ENCODE data around the gene CPZ.

DNA sequence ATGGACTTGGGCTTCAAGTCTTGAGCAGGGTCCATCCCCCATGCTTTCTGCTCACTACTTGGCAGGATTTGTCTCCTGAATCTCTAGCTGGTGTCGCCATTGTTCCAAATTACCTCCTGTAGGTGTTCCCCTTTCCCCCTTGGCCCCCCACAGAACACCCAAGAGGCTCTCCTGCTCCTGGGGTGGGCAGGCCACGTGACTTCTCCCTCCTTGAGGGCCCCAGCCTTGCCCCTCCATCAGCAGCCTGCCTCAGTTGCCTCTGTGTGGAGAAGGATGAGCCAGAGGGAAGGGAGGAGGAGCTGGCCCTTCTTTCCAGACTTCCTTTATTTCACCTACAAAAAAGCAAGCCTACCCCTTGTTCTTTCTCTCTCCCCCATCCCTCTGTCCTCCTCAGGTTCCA, 10.5 kb upstream of the CPZ start:
- TF ChIP-seq, protein P1, sequence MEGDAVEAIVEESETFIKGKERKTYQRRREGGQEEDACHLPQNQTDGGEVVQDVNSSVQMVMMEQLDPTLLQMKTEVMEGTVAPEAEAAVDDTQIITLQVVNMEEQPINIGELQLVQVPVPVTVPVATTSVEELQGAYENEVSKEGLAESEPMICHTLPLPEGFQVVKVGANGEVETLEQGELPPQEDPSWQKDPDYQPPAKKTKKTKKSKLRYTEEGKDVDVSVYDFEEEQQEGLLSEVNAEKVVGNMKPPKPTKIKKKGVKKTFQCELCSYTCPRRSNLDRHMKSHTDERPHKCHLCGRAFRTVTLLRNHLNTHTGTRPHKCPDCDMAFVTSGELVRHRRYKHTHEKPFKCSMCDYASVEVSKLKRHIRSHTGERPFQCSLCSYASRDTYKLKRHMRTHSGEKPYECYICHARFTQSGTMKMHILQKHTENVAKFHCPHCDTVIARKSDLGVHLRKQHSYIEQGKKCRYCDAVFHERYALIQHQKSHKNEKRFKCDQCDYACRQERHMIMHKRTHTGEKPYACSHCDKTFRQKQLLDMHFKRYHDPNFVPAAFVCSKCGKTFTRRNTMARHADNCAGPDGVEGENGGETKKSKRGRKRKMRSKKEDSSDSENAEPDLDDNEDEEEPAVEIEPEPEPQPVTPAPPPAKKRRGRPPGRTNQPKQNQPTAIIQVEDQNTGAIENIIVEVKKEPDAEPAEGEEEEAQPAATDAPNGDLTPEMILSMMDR (IDR thresholded peaks at IDR 0.05) = no peak
- no peak for TF ChIP-seq POLR2A (IDR thresholded peaks at IDR 0.05)
